Measurements from ENCODE around the gene CNNM4.

Gene CNNM4

DNA sequence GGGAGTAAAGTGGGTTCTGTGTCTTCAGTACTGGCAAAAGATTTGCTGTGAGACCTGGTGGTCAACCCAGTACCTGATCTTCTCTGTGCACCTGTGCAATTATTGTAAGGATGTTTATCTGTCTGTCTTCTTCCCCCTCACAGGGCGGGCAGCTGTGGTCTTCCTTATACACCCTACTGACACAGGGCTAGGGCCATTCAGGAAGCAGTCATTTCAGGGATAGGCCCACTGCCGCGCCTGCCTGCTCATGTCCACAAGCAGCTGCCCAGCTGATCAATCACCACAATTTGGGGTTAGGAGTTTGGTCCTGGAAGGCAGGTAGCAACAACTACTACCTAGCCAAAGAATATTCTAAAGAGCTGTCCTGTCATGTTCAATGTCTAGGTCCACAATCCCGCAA is 1.2 kb upstream of the CNNM4 start:
- DNase-seq = no peak

DNA sequence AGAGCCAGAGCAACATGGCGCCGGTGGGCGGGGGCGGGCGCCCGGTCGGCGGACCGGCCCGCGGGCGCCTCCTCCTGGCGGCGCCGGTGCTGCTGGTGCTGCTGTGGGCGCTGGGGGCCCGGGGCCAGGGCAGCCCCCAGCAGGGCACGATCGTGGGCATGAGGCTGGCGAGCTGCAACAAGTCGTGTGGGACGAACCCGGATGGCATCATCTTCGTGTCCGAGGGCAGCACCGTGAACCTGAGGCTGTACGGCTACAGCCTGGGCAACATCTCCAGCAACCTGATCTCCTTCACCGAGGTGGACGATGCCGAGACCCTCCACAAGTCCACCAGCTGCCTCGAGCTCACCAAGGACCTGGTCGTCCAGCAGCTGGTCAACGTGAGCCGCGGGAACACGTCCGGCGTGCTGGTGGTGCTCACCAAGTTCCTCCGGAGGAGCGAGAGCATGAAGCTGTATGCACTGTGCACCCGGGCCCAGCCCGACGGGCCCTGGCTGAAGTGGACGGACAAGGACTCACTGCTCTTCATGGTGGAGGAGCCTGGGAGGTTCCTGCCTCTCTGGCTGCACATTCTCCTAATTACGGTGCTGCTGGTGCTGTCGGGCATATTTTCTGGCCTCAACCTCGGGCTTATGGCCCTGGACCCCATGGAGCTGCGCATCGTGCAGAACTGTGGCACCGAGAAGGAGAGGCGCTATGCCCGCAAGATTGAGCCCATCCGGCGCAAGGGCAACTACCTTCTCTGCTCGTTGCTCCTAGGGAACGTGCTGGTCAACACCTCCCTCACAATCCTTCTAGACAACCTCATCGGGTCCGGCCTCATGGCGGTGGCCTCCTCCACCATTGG is 507 bp downstream of the CNNM4 start:
- DNase-seq = peak in 2 of 3 experiments; percentile 50

DNA sequence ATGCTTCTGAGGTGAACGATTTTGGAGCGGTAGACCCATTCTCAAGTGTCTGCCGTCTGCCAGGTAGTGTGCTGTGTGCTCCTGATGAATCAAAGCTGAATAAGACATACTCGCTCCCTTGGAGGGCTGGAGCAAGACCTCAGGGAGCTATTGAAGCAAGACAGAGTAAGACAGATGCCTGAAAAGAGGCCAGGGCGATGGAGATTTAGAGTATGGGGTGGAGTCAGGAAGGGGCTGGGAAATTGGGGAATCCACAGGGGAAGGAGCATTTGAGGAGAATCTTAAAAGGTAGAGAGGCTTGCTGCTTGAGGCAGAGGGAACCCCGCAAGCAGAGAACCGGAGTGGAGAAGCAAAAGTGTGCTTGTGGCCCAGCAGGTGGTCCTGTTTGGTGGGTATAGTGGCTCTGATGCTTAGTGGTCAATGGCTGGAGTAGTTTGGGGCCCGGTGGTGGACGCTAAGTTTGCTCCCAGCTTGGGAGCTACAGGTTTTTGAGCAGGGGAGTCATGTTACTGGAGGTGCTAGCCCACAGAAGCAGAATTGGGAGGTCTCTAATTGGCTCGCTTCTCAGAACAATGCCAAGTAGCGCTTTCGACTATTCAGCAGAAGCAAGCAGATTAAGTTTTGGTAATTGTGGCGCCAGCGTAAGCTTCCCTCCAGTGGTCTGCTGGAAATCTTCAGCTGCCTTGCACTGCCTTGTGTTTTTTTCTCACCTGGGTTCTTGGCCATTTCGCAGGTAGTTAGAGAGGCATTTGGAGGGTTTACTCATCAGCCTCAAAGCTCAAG is 2.0 kb downstream of the CNNM4 start:
- peak; percentile 49 to 66 (median 53) for DNase-seq

DNA sequence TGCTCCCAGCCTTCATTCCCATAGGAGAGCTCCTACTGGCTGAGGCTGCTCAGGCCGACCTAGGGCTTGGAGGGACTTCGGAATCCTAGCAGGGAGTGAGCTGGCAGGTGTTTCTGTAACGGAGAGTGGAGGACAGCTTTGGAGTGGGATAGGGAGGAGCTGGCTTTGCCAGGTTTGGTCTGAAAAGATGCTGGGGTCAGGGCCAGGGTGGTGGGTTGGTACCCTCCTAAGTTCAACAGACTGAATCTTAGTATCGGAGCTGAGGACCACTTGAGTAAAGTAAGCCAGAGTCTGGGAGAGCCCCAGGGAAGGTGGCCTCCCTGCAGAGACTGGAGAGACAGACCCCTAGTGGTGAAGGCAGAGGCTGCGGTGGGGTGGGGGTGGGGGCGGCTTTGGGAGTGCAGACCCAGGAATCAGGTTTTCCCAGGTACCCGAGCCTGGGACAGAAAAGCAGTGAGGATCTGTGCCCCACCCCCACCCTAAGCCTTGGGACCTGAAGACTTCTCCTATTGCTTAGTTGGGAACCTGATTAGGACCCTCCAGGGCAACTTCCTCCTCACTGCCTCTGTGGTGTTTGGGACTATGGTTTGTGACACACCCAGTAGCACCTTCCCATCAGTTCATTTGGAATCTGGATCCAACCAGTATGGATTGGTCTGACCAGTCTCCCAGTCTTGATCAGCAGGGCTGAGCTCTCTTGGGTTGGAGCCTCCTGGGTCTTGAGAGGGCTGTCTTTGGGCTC is 3.0 kb downstream of the CNNM4 start:
- DNase-seq = peak; percentile 24 to 64 (median 41)

DNA sequence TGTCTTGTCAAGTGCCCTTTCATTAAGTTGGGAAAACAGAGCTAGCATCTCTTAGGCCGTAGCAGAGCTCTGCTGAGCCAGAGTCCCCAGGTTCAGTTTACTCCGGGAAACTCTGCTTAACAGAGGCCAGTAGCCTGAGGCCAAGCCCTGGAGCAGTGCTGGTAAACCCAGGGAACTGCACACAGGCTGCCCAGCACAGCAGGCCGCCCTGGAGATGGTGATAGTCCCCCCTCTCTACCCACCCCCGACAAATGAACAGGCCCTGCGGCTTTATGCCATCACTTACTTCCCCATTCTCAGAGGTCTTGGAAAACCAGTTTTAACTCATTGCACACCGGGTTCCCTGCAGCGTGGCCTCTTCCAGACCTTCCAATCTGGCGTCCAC is 3.5 kb downstream of the CNNM4 start:
- peak; percentile 17 to 24 (median 22) for DNase-seq

DNA sequence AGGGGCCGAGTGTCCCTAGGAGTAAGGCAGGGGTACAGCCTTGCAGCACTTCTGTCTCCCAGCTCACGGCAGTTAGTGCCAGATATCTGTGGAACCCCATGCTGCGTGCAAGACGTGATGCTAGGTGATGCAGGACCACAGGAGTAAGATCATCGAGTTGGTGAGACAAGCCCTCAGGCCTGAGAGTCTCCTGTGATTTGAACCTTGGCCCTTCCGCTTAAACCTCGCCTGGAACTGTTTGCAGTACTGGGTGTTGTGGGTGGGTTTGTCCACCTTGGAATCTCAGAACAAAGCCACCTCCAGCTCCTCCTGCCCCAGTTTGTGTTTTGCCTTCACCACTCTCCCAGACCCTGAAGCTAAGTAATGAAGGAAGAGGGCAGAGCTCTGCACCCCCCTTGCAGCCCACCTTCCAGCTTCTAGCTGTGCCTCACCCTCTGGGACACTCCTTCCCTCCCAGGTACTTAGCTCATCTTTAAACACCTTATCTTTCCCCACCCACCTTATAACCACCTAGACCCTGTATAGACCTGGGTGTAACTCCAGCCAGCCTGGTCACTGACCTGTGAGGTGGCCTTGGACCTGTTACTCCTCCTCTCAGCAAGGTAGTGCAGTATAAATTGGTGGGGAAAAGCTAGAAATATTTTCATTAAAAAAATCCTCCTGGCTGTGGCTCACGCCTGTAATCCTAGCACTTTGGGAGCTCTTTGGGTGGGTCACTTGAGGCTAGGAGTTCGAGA is 6.6 kb downstream of the CNNM4 start:
- no peak for DNase-seq

DNA sequence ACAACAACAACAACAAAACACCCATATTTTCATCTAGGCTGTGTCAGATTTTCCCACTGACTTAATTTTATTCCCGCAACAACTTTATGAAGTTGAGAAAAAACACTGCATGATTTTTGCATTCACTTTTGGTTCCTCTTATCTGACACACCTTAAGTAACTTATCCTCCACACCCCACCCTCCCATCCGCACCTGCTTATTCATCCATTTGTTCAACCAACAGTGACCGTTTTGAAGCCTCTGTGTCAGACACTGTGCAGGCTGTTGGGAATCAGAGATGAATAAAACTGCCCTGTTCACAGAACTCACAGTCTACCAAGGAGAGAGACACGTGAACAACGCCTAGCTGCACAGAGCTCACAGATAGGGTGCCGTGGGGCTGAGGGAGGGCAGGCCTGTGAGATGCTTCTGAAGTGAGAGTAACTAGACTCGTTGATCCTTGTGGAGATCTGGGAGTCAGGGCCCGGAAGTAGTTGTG is 7.4 kb downstream of the CNNM4 start:
- DNase-seq = peak in 1 of 3 experiments; percentile 63

DNA sequence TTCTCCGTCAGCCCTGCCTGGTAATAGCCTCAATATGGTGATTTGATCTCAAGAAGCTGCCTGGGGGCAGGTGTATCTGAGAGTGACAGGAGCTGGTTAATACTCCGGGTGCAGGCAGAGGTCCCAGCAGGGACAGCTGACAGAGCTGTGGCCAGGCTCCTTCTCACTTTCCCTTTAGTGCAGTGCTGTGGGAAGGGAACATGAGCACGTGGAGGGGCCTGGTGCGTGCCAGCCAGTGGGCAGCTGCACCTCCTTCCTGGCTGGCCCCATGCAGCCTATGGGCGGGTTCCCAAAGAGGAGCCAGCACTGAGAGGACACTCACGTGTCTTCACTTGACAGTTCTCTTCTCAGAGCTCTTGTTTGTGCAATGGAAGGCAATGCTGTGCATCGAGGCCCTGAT is 9.1 kb downstream of the CNNM4 start:
- peak in 1 of 3 experiments; percentile 56 for DNase-seq

DNA sequence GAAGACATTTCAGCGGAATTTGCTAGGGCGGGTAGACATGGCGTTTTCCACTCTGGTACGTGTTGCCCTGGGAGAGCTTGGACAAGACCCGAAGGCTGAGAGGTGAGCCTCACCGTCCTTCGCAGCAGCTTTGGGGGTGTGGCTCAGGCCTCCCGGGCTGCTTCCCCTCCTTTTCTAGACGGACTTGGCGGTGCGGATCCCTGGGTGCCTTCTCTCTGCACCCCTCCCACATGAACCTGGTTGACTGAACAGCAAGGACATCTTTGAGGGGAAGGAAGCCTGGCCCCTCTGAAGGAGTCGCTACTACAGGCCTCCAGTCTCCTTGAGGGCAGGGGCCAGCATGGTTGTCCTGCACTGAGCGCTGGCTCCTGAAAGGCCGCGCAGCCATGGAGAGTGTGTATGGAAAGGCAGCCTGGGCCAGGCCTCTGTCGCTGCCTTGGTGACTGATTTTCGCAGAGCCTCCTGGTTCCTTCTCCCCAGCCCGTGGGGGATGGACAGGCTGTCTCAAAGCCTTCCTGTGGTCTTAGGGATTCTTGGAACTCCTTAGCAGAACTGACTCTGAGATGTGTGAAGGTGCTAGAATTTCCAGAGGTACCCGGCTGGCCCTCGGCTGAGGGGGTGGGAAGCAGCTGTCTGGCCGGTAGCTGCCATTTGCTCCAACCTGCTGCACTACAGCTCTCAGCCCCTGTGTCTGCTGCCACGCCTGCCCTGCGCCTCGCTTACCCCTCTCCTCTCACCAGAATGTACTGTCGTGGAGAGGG is 9.9 kb downstream of the CNNM4 start:
- no peak for DNase-seq

DNA sequence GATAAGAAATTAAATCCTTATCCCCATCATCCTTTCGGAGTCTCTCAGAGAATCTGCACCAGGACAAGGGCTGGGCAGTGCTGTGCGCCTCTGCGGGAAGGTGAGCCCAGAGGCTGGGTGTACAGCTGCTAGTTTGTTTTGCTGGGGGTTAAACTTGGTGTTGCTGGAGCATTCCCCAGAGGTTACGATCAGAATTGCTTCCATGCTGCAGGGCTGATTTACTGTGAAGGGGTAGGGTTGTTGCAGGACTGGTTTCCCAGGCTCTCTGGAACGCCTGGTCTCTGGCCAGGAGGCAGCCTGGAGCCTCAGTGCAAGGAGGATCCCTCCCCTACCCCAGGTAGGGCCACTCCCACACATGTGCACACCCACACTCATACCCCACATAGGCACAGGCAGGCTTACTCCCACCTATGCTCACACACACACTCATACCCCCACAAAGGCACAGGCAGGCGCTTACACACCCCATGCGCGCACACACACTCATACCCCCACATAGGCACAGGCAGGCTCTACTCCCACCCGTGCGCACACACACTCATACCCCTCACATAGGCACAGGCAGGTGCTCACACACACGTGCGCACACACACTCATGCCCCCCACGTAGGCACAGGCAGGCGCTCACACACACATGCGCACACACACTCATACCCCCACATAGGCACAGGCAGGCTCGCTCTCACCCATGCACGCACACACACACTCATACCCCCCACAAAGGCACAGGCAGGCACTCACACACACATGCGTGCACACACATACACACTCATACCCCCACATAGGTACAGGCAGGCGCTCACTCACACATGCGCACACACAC is 11.3 kb downstream of the CNNM4 start:
- no peak for DNase-seq

DNA sequence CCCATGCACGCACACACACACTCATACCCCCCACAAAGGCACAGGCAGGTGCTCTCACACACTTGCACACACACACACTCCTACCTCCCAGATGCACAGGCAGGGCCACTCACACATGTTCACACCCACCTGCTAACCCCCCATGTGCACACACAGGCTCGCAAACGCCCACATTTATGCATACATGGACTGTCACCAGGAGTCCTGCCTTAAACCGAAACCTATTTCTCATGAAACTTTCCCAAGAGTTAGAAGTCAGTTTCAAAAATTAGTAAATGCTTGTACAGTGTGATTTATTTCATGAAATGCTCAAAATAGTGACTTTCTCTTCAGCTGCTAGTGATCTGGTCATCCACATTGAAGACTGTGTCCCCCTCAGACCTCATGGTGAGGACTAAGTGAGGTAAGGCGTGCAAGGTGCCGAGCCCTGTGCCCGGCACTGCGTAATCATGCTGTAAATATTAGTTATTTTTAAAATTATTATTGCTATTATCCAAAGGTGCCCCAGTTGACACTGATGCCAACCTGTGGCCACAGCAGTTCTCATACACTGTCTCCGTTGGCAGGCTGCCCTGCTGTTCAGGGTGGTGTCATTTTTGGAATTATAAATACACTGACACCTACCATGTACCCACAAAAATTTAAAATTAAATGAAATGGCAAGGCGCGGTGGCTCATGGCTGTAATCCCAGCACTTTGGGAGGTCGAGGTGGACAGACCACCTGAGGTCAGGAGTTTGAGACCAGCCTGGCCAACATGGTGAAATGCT is 12.4 kb downstream of the CNNM4 start:
- no peak for DNase-seq

DNA sequence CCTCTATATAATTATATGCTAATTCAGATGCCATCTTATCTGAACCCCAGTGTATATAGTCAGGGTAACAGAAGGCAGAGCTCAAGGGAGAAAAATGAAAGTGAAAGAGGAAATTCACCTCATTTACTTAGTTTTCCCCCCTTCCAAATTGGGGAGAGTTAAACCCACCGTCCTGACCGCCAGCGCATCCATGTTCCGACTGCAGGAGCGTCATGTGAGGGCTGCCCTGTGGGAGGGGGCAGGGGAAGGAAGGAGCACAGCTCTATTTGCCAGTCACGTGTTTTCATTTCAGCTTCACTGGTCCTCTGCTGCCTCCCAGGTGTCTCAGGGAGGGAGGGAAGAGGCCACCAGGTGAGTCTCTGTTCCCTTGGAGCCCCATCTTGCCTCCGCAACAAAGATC is 13.2 kb downstream of the CNNM4 start:
- peak; percentile 29 to 70 (median 56) for DNase-seq

DNA sequence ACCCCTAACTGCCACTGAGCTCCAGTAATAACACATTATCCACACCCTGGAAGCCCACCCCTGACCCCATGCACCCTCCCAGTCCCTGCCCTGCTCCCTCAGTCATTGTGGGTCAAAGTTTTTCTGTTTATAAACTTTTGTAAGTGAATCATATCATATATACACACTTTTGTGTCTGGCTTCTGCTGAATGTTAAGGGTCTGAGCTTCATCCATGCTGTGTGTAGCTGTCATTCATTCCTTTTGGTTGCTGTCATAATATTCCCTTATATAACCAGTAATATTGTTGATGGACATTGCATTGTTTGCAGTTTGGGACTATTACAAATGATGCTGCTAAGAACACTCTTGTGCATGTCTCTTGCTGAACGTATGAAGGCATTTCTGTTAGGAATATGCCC is 14.5 kb downstream of the CNNM4 start:
- DNase-seq = no peak

DNA sequence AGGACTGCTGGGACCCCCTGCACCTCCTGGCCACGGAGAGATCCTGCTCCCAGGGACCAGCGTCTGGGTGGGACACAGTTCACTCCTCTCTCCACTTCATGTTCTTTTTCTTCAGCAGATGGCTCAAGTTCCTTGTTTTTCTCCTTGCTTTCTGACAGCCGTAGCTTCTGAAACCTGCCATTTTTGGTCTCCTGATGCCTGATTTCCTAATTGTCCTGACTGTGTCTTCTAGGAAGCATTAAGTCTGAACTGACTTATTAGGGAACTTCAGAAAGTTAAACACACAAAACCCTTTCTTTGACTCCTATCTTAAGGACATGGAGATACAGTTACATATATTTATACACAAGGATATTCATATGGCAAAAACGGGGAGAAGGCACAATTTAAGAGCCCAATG is 22.7 kb downstream of the CNNM4 start:
- DNase-seq = no peak

DNA sequence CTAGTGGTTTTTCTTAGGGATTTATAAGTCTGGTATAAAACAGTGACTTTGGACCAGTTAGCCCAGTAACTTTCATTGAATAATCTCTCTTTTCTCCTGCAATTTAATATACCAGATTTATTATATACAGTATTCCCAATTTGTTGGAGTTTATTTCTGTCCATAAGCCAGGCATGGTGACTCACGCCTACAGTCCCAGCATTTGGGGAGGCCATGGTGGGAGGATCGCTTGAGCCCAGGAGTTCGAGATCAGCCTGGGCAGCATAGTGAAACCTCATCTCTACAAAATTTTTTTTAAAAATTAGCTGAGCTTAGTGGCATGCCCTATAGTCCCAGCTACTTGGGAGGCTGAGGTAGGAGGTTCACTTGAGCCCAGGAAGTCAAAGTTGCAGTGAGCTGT is 26.7 kb downstream of the CNNM4 start:
- no peak for DNase-seq

DNA sequence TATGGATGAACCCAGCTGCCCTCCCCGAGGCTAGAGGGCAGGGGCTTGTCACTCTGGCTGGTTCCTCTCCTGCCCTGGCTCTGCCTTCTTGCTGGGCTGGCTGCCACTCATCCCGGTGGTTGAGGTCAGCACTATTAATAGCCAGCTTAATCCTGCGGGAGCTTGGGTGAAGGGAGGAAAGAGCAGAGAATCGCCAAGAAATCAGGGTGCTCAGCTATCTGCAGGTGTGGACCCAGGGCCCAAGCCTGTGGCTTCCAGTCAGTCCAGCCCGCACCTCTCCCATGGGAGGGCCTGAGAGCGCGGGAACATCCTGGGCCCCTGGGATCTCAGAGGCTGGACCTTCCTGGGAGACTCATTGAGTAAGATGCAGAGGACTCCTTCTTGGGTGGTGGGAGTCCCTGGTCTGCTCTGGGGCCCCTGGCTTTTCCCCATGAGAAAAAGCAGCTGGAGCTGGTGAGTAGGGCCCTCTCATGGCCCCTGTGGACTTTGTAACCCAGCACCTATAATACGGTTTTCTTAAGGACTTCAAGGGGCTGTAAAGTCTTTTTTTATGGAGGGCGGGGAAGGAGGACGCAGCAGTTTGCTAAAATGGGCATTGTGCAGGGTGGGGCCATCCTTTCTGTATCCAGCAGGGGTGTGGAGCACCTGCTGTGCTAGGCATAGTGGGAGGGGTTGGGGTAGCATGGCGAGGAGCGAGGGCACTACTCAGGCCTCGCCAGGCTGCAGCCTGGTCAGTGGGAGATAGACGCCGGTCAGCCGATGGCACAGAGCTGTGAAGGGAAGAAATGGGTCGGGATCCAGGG is 27.9 kb downstream of the CNNM4 start:
- DNase-seq = peak in 2 of 3 experiments; percentile 13 to 85

DNA sequence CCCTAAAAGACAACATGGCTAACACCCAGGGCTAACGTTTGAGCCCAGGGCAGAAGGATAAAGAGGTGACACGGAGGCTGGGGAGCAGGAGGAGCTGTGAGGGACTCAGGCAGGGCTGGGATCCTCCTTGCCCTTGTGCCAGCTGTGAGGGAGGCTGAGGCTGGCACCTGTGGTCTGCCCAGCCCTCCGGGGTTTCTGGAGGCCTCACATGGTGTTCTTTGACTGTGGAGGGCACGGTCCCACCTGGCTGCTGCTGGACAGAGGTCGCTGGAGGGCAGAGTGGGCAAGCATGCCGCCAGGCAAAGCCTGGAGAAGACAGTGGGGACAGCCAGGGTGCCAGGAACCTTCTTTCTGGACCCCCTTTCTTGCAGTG is 28.5 kb downstream of the CNNM4 start:
- no peak for DNase-seq

DNA sequence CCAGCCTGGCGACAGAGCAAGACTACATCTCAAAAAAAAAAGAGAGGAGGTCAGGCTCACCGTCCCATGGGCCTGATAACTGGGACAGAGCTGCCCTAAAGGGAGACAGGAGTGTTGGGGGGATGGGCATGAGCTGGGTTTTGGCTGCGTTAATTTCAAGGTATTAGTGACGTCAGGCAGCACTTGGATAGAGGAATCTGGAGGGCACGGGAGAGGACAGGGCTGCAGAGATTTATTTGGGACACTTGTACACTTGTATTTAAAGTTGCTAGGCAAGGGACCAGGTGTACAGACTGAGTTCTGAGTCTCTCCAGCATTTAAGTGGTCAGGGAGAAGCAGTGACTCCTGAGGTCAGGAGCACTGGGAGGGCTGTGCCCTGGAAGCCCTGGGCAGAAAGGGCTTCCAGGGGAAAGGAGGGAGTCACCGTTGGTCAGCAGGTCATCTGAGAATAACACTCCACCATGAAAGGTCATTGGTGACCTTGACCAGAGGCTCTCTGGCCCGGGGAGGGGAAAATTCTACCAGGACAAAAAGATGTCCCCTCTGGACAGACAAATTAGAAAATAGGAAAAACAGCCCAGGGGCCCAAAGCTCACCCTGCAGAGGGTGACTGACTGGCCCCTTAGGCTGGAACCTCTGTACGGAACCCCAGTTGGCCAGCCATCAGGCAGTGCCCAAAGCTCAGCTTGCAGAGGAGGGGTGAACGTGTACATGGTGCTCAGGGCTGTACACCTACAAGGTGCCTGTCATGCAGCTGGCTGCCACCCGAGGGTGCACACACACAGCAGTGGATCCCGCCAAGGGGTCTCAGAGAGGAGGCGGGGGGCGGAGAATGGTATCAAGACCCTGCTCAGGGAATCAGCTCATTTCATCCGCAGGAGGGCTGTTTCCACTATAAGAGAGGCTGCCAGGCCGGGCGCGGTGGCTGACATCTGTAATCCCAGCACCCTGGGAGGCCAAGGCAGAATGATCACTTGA is 32.4 kb downstream of the CNNM4 start:
- DNase-seq = no peak
